CD14-positive monocyte (primary cell): Measurements from ENCODE around the gene ARID1B. TPM values are rescaled to one million over a fixed set of nuclear protein-coding genes. Genes with fewer than 3 reads are reported as not detected.
A peak's percentile ranks its signal among the peaks of the same experiment; 100 is the strongest.

Experiments used
- DNase-seq, 3 donors: peaks; one replicate each; pipeline ENCODE4 v3.0.0-alpha.2; 2011 to 2022
- H2AFZ ChIP-seq: 2 replicates; pipeline ENCODE4 v1.6.0; 2012; ENCODE audit warnings: mild to moderate bottlenecking, low read depth, low read length, inconsistent platforms; ENCODE audit not compliant: insufficient read depth, poor library complexity, severe bottlenecking
- H3K27ac ChIP-seq, 2 donors: 1 replicate in 1 of 2; 2 replicates in 1 of 2; pipeline ENCODE4 v1.5.1; 2012 to 2013; ENCODE audit warnings: low read length in 2 of 2, control low read depth in 1 of 2, inconsistent platforms in 1 of 2, low read depth in 1 of 2, mild to moderate bottlenecking in 1 of 2
- H3K27me3 ChIP-seq, 2 donors: one replicate each; pipeline versions ENCODE4 v1.6.0 to v1.6.1; 2011 to 2013; ENCODE audit warnings: low read length in 2 of 2; ENCODE audit not compliant: control insufficient read depth in 2 of 2, insufficient read depth in 2 of 2
- H3K36me3 ChIP-seq, 2 donors: replicated peaks in 1 of 2; 1 replicate in 1 of 2; 2 replicates in 1 of 2; pipeline versions ENCODE4 v1.5.1 to v1.6.1; 2012 to 2013; ENCODE audit warnings: low read length in 2 of 2, control low read depth in 1 of 2, inconsistent platforms in 1 of 2, mild to moderate bottlenecking in 1 of 2; ENCODE audit not compliant: insufficient read depth in 2 of 2, control insufficient read depth in 1 of 2
- H3K4me1 ChIP-seq, 2 donors: 1 replicate in 1 of 2; 2 replicates in 1 of 2; pipeline versions ENCODE4 v1.5.1 to v1.6.1; 2012 to 2013; ENCODE audit warnings: low read length in 2 of 2, control low read depth in 1 of 2, inconsistent platforms in 1 of 2, mild to moderate bottlenecking in 1 of 2, moderate library complexity in 1 of 2; ENCODE audit not compliant: insufficient read depth in 2 of 2, control insufficient read depth in 1 of 2
- H3K4me2 ChIP-seq: replicated peaks from 2 replicates; pipeline ENCODE3; 2012; ENCODE audit warnings: low read length, moderate library complexity, mild to moderate bottlenecking; ENCODE audit not compliant: poor library complexity, severe bottlenecking; ENCODE audit errors: extremely low read depth
- H3K4me3 ChIP-seq, 3 experiments: fragments of 200-600 bp in 1 of 3; sonication (generic) in 1 of 3; replicated peaks in 1 of 3; 1 replicate in 2 of 3; 2 replicates in 1 of 3; pipeline ENCODE4 v1.5.1; 2011 to 2013; ENCODE audit warnings: low read length in 3 of 3, mild to moderate bottlenecking in 3 of 3, control low read depth in 2 of 3, low read depth in 2 of 3, inconsistent platforms in 1 of 3, moderate library complexity in 1 of 3
- H3K79me2 ChIP-seq: 2 replicates; pipeline ENCODE4 v1.6.0; 2012; ENCODE audit warnings: mild to moderate bottlenecking, control low read depth, inconsistent platforms, low read length, moderate library complexity; ENCODE audit not compliant: insufficient read depth
- H3K9ac ChIP-seq: 2 replicates; pipeline ENCODE4 v1.6.0; 2017; ENCODE audit warnings: low read length, mild to moderate bottlenecking; ENCODE audit not compliant: insufficient read depth, poor library complexity, severe bottlenecking
- H3K9me3 ChIP-seq, 2 donors: replicated peaks in 1 of 2; 1 replicate in 1 of 2; 2 replicates in 1 of 2; pipeline versions ENCODE4 v1.5.1 to v1.6.1; 2012 to 2013; ENCODE audit warnings: low read length in 2 of 2, control low read depth in 1 of 2; ENCODE audit not compliant: control insufficient read depth in 1 of 2, insufficient read depth in 1 of 2
- H4K20me1 ChIP-seq: 2 replicates; pipeline ENCODE4 v1.6.0; 2012; ENCODE audit warnings: mild to moderate bottlenecking, low read length, control low read depth, moderate library complexity; ENCODE audit not compliant: insufficient read depth
- H3K27ac Mint-ChIP-seq, 7 donors: one replicate each; pipeline ENCODE4 v1.8.0; 2020; ENCODE audit warnings: mild to moderate bottlenecking in 7 of 7, mixed read lengths in 7 of 7, moderate library complexity in 6 of 7, inconsistent platforms in 2 of 7
- H3K27me3 Mint-ChIP-seq, 3 donors: one replicate each; pipeline ENCODE4 v1.8.0; 2021 to 2022; ENCODE audit warnings: low read depth in 3 of 3, mild to moderate bottlenecking in 3 of 3, mixed read lengths in 3 of 3, moderate library complexity in 3 of 3, inconsistent platforms in 1 of 3
- H3K36me3 Mint-ChIP-seq, 2 donors: one replicate each; pipeline ENCODE4 v1.8.0; 2020; ENCODE audit warnings: mixed read lengths in 2 of 2, inconsistent platforms in 1 of 2, mild to moderate bottlenecking in 1 of 2
- H3K4me1 Mint-ChIP-seq: one replicate; pipeline ENCODE4 v1.8.0; 2020; ENCODE audit warnings: mild to moderate bottlenecking, mixed read lengths
- H3K4me3 Mint-ChIP-seq, 2 donors: one replicate each; pipeline ENCODE4 v1.8.0; 2020; ENCODE audit warnings: mild to moderate bottlenecking in 2 of 2, mixed read lengths in 2 of 2, moderate library complexity in 1 of 2
- H3K9me3 Mint-ChIP-seq, 7 donors: one replicate each; pipeline ENCODE4 v1.8.0; 2020 to 2022; ENCODE audit warnings: mixed read lengths in 7 of 7, mild to moderate bottlenecking in 6 of 7, moderate library complexity in 6 of 7, inconsistent platforms in 2 of 7
- WGBS: methylation state at CpG from one replicate; pipeline ENCODE4 v1.1.5; 2013; ENCODE audit warnings: missing lambda C conversion rate; ENCODE audit not compliant: insufficient coverage; 5-methylcytosine and 5-hydroxymethylcytosine counted together
- intact Hi-C, 2 donors: fragments of 100-400 bp; cut with micrococcal nuclease; formaldehyde crosslinking; loops; one replicate each; pipeline versions ENCODE4 v1.15.0 to v1.15.1; 2023
- polyA plus RNA-seq, 3 donors: library from polyadenylated mRNA; depleted of rRNA in 1 of 3; unstranded in 2 of 3; stranded (reverse) in 1 of 3; fragments of 300-500 nt in 2 of 3; fragments of >200 nt in 1 of 3; fragmentation: Illumina TruSeq in 2 of 3; gene quantifications; 1 replicate in 2 of 3; 2 replicates in 1 of 3; pipeline ENCODE4 v1.2.3, GENCODE V29; 2012 to 2021
- TF ChIP-seq, protein P1 (sequence below): fragments of 200-600 bp; IDR thresholded peaks from one replicate; pipeline ENCODE4 v1.8.0; 2022; ENCODE audit warnings: antibody characterized with exemption, mild to moderate bottlenecking

Gene ARID1B
- polyA plus RNA-seq, 3 donors = 3.2 to 22.1 (median 3.8) TPM

DNA sequence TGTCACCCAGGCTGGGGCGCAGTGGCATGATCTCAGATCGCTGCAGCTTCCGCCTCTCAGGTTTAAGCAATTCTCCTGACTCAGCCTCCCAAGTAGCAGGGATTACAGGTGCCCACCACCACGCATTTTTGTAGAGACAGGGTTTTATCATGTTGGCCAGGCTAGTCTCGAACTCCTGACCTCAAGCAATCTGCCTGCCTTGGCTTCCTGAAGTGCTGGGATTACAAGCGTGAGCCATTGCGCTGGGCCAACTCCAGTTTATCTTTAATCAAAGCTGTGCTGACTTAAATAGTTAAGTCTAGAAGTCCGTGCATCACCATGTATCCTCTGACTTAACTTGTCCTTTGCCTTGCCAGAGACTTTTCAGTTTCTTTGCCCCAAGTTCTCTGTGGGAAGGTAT lies 321.8 kb downstream of the ARID1B start:
- peaks cover 9% of the 10 kb centered on the region for H3K4me1 Mint-ChIP-seq
- H3K4me2 ChIP-seq = no peak overlapping the region
- no peak overlapping the region for H3K4me3 ChIP-seq
- H3K79me2 ChIP-seq = no peaks in the 10 kb centered on the region
- intact Hi-C loops = no loop called here
- TF ChIP-seq, protein P1, sequence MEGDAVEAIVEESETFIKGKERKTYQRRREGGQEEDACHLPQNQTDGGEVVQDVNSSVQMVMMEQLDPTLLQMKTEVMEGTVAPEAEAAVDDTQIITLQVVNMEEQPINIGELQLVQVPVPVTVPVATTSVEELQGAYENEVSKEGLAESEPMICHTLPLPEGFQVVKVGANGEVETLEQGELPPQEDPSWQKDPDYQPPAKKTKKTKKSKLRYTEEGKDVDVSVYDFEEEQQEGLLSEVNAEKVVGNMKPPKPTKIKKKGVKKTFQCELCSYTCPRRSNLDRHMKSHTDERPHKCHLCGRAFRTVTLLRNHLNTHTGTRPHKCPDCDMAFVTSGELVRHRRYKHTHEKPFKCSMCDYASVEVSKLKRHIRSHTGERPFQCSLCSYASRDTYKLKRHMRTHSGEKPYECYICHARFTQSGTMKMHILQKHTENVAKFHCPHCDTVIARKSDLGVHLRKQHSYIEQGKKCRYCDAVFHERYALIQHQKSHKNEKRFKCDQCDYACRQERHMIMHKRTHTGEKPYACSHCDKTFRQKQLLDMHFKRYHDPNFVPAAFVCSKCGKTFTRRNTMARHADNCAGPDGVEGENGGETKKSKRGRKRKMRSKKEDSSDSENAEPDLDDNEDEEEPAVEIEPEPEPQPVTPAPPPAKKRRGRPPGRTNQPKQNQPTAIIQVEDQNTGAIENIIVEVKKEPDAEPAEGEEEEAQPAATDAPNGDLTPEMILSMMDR = no peak
- no peaks in the 10 kb centered on the region for H3K27me3 Mint-ChIP-seq
- H3K36me3 ChIP-seq = peaks cover 0 to 14% of the 10 kb centered on the region in 2 donors
- H4K20me1 ChIP-seq = peaks cover 8% of the 10 kb centered on the region
- 88% methylated on average over 6 of the region's 8 CpGs for WGBS
- H3K4me3 Mint-ChIP-seq = no peak overlapping the region
- DNase-seq = no peak
- peak overlapping the region in 1 of 7 donors; percentile 43 for H3K27ac Mint-ChIP-seq
- H3K36me3 Mint-ChIP-seq = peaks cover 22 to 31% of the 10 kb centered on the region in 2 donors
- no peaks in the 10 kb centered on the region for H3K27me3 ChIP-seq
- no peaks in the 10 kb centered on the region for H3K9me3 ChIP-seq
- no peak overlapping the region for H3K27ac ChIP-seq
- H2AFZ ChIP-seq = no peak overlapping the region
- peaks cover 0 to 3% of the 10 kb centered on the region in 2 donors for H3K4me1 ChIP-seq
- H3K9ac ChIP-seq = no peak overlapping the region
- H3K9me3 Mint-ChIP-seq = no peaks in the 10 kb centered on the region

DNA sequence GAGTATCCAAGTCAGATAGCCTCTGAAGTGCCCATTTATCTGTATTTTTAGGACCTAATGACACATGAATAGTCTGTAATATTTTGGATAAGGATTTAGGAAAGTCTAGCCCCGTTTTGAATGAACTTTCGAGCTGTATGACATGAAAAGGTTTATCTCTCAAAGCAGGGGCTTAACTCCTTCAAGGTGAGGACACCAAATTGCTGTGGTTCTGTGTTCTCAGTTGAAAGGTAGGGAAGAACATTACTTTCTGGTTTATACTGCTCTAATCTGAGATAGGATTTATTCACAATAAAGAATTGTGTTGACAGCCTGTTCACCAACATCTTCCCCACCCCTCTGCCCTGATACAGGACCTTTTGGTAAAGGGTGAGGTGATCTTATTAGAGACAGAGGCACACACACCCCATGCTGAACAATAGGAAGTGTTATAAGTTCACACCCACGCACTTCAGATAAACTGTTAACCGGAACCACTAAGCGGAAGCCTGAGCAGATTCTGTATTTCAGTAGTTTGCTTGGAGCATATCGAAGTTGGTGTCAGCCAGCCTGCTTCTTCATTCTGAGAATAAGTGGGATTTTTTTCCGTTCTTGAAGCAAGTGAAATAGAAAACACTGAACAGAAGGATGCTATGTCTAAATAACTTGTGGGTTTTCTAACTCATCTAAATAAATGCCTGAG lies 322.9 kb downstream of the ARID1B start:
- H3K4me1 Mint-ChIP-seq = peaks cover 17% of the 10 kb centered on the region
- H3K27me3 Mint-ChIP-seq = no peaks in the 10 kb centered on the region
- DNase-seq = peak in 2 of 3 donors; percentile 15
- Histone ChIP-seq H2AFZ (no peak overlapping the region), H3K27ac (no peak overlapping the region), H3K27me3 (no peaks in the 10 kb centered on the region), H3K9me3 (no peaks in the 10 kb centered on the region), H3K4me2 (no peak overlapping the region), H3K9ac (no peak overlapping the region), H3K4me3 (no peak overlapping the region), H3K36me3 (peaks cover 0 to 14% of the 10 kb centered on the region in 2 donors), H3K4me1 (peaks cover 0 to 3% of the 10 kb centered on the region in 2 donors), H3K79me2 (no peaks in the 10 kb centered on the region), H4K20me1 (peaks cover 4% of the 10 kb centered on the region)
- TF ChIP-seq, protein P1 = no peak
- peak overlapping the region in 1 of 7 donors; percentile 73 for H3K27ac Mint-ChIP-seq
- WGBS = no CpG with 5 or more reads among the region's 7 CpGs
- no peaks in the 10 kb centered on the region for H3K9me3 Mint-ChIP-seq
- intact Hi-C loops = no loop called here
- peaks cover 16 to 29% of the 10 kb centered on the region in 2 donors for H3K36me3 Mint-ChIP-seq
- no peak overlapping the region for H3K4me3 Mint-ChIP-seq
